ENCODE results near the gene LRRC8A. TPM values are rescaled to one million over a fixed set of nuclear protein-coding genes. Genes with fewer than 3 reads are reported as not detected.

The LRRC8A gene
- total RNA-seq, 2 donors from 2014 or later, result 16.3 to 20.9 TPM

GRCh38 chr9:128908372-128908771, 26.4 kb downstream of the LRRC8A start:
- H3K36me3 Mint-ChIP-seq, result peaks cover 26 to 31% of the 10 kb centered on the region in 2 donors
- H3K9me3 Mint-ChIP-seq, result no peaks in the 10 kb centered on the region
- H3K27ac Mint-ChIP-seq, result peak overlapping the region in 1 of 2 donors; percentile 50
- DNase-seq (ENCODE audit: low spot score in 2 of 2) (no peak), ATAC-seq (no peak)

GRCh38 chr9:128909859-128910258, 27.9 kb downstream of the LRRC8A start:
- Mint-ChIP-seq H3K36me3 (peaks cover 26 to 31% of the 10 kb centered on the region in 2 donors), H3K9me3 (no peaks in the 10 kb centered on the region), H3K27ac (peak overlapping the region in 1 of 2 donors; percentile 50)
- ATAC-seq (no peak), DNase-seq (ENCODE audit: low spot score in 2 of 2) (no peak)

GRCh38 chr9:128910906-128911305, 29.0 kb downstream of the LRRC8A start:
- Mint-ChIP-seq H3K27ac (peak overlapping the region; percentile 50 to 55), H3K36me3 (peaks cover 26 to 31% of the 10 kb centered on the region in 2 donors)
- no peak for ATAC-seq

GRCh38 chr9:128911529-128912035, 29.6 kb downstream of the LRRC8A start:
- Mint-ChIP-seq H3K36me3 (peaks cover 26 to 31% of the 10 kb centered on the region in 2 donors), H3K27ac (peak overlapping the region; percentile 79 to 83), H3K9me3 (no peaks in the 10 kb centered on the region)
- ATAC-seq (peak in 1 of 2 donors; percentile 17), DNase-seq (ENCODE audit: low spot score in 2 of 2) (no peak)

More at GRCh38 chr9:128910906-128911305, 29.0 kb downstream of the LRRC8A start:
- no peak for DNase-seq (ENCODE audit: low spot score in 2 of 2)
- H3K9me3 Mint-ChIP-seq, result no peaks in the 10 kb centered on the region

GRCh38 chr9:128912270-128912853, 30.4 kb downstream of the LRRC8A start:
- no peaks in the 10 kb centered on the region for H3K9me3 Mint-ChIP-seq
- DNase-seq (ENCODE audit: low spot score in 2 of 2) (no peak), ATAC-seq (peak; percentile 59 to 62)
- H3K27ac Mint-ChIP-seq, result peak overlapping the region; percentile 79 to 83
- peaks cover 25 to 30% of the 10 kb centered on the region in 2 donors for H3K36me3 Mint-ChIP-seq

- Mint-ChIP-seq H3K9me3 (no peaks in the 10 kb centered on the region), H3K36me3 (peaks cover 16 to 21% of the 10 kb centered on the region in 2 donors), H3K27ac (peak overlapping the region; percentile 79 to 83)
- no peak for DNase-seq (ENCODE audit: low spot score in 2 of 2)
- ATAC-seq, result no peak
Observed at GRCh38 chr9:128913048-128913900, 31.3 kb downstream of the LRRC8A start.

- Mint-ChIP-seq H3K36me3 (peaks cover 7 to 12% of the 10 kb centered on the region in 2 donors), H3K27ac (peak overlapping the region; percentile 76 to 87), H3K9me3 (no peaks in the 10 kb centered on the region)
- DNase-seq (ENCODE audit: low spot score in 2 of 2) (no peak), ATAC-seq (peak in 1 of 2 donors; percentile 56)
Observed at GRCh38 chr9:128913995-128914772, 32.3 kb downstream of the LRRC8A start.

- Mint-ChIP-seq H3K27ac (no peak overlapping the region), H3K36me3 (peaks cover 0 to 10% of the 10 kb centered on the region in 2 donors), H3K9me3 (no peaks in the 10 kb centered on the region)
- no peak for DNase-seq (ENCODE audit: low spot score in 2 of 2)
- ATAC-seq, result no peak
Observed at GRCh38 chr9:128916204-128916603, 34.3 kb downstream of the LRRC8A start.

GRCh38 chr9:128916745-128917144, 34.8 kb downstream of the LRRC8A start:
- Mint-ChIP-seq H3K36me3 (peaks cover 0 to 10% of the 10 kb centered on the region in 2 donors), H3K27ac (no peak overlapping the region), H3K9me3 (no peaks in the 10 kb centered on the region)
- DNase-seq (ENCODE audit: low spot score in 2 of 2) (no peak), ATAC-seq (no peak)

GRCh38 chr9:128917151-128917849, 35.4 kb downstream of the LRRC8A start:
- no peak for DNase-seq (ENCODE audit: low spot score in 2 of 2)
- Mint-ChIP-seq H3K9me3 (no peaks in the 10 kb centered on the region), H3K36me3 (peaks cover 0 to 10% of the 10 kb centered on the region in 2 donors), H3K27ac (peak overlapping the region in 1 of 2 donors; percentile 41)
- ATAC-seq, result no peak

- no peak for DNase-seq (ENCODE audit: low spot score in 2 of 2)
- H3K36me3 Mint-ChIP-seq, result no peaks in the 10 kb centered on the region
- peak overlapping the region in 1 of 2 donors; percentile 52 for H3K27ac Mint-ChIP-seq
- no peaks in the 10 kb centered on the region for H3K9me3 Mint-ChIP-seq
- ATAC-seq, result no peak
Observed at GRCh38 chr9:128918921-128919320, 37.0 kb downstream of the LRRC8A start.

- Mint-ChIP-seq H3K27ac (peak overlapping the region in 1 of 2 donors; percentile 52), H3K36me3 (no peaks in the 10 kb centered on the region), H3K9me3 (no peaks in the 10 kb centered on the region)
- DNase-seq (ENCODE audit: low spot score in 2 of 2), result no peak
- no peak for ATAC-seq
Observed at GRCh38 chr9:128919402-128920089, 37.6 kb downstream of the LRRC8A start.

GRCh38 chr9:128920381-128921058, 38.6 kb downstream of the LRRC8A start, which contains the start of gene PHYHD1:
PHYHD1 (plus strand) TSS chr9:128920982; CDS start chr9:128922324, 1,342 bp downstream.
- DNase-seq (ENCODE audit: low spot score in 2 of 2), result no peak
- H3K27ac Mint-ChIP-seq, result peak within 1 kb of the TSS in 1 of 2 donors; percentile 27
- peak in 1 of 2 donors; percentile 16 for ATAC-seq
- no peaks in the 10 kb centered on the region for H3K9me3 Mint-ChIP-seq
- H3K36me3 Mint-ChIP-seq, result no peaks in the 10 kb centered on the region

GRCh38 chr9:128921881-128922763, 40.2 kb downstream of the LRRC8A start:
- Mint-ChIP-seq H3K36me3 (no peaks in the 10 kb centered on the region), H3K27ac (no peak overlapping the region), H3K9me3 (no peaks in the 10 kb centered on the region)
- DNase-seq (ENCODE audit: low spot score in 2 of 2), result no peak
- ATAC-seq, result peak; percentile 51 to 57
